ENCODE results near the gene MAD1L1.

GRCh38 chr7:2036786-2037185 lies 196.0 kb downstream of the MAD1L1 start:
- TF ChIP-seq CTCF (IDR thresholded peaks at IDR 0.05; ENCODE audit: borderline replicate concordance, extremely low read depth, low read length, poor library complexity, severe bottlenecking) (no peak), EZH2 (IDR thresholded peaks at IDR 0.05; ENCODE audit: borderline replicate concordance, low read depth, low read length, severe bottlenecking) (no peak)

Measured in DND-41 (cell line).